Panc1 (cell line): ENCODE data around the gene FAM89A. TPM values are rescaled to one million over a fixed set of nuclear protein-coding genes. Genes with fewer than 3 reads are reported as not detected.

ENCODE experiments used
- ATAC-seq: fragments of 200-7000 bp; cut with Tn5 transposase; 2 replicates; pipeline ENCODE4 v1.9.1; 2020; ENCODE audit warnings: mild to moderate bottlenecking, moderate library complexity
- BruUV-seq: library from RNA; stranded (reverse); fragments of 400-500 nt; replicated peaks from 2 replicates; lab custom pipeline; 2021; lab: Mats Ljungman, UMichigan
- CTCF ChIA-PET: fragments of 300-600 bp; sonication (Branson Sonifier 250); formaldehyde crosslinking; loops from one replicate; lab custom pipeline; 2022; ENCODE audit warnings: antibody characterized with exemption; lab: Charles Lee
- POLR2A ChIA-PET: fragments of 300-600 bp; sonication (Branson Sonifier 250); formaldehyde crosslinking; loops from one replicate; lab custom pipeline; 2022; ENCODE audit warnings: antibody characterized with exemption; lab: Charles Lee
- DNase-seq: peaks from one replicate; pipeline ENCODE4 v3.0.0-alpha.2; 2010; ENCODE audit warnings: low read depth, low spot score
- H3K27ac ChIP-seq: 2 replicates; pipeline ENCODE4 v1.5.1; 2011; ENCODE audit warnings: mild to moderate bottlenecking, low read length, inconsistent platforms
- H3K27me3 ChIP-seq: fragments of 200-500 bp; sonication (Bioruptor generic); 2 replicates; pipeline ENCODE4 v1.6.0; 2014; ENCODE audit warnings: low read length, inconsistent platforms; ENCODE audit not compliant: control insufficient read depth, insufficient read depth
- H3K36me3 ChIP-seq: fragments of 200-500 bp; sonication (Bioruptor generic); 2 replicates; pipeline ENCODE4 v1.5.1; 2014; ENCODE audit warnings: inconsistent platforms, mild to moderate bottlenecking, low read length, moderate library complexity; ENCODE audit not compliant: control insufficient read depth, insufficient read depth
- H3K4me1 ChIP-seq: 2 replicates; pipeline ENCODE4 v1.5.1; 2011; ENCODE audit warnings: inconsistent platforms, mild to moderate bottlenecking, low read length, moderate library complexity; ENCODE audit not compliant: control insufficient read depth, insufficient read depth
- H3K4me3 ChIP-seq, 2 experiments: 2 replicates each; pipeline ENCODE4 v1.5.1; 2011 to 2012; ENCODE audit warnings: low read depth in 2 of 2, low read length in 2 of 2, mild to moderate bottlenecking in 2 of 2, inconsistent platforms in 1 of 2, moderate library complexity in 1 of 2
- H3K9me3 ChIP-seq: fragments of 200-500 bp; sonication (Bioruptor generic); 2 replicates; pipeline ENCODE4 v1.5.1; 2014; ENCODE audit warnings: low read depth, mild to moderate bottlenecking, inconsistent platforms, low read length, moderate library complexity; ENCODE audit not compliant: control insufficient read depth, insufficient read depth
- CTCF ChIP-seq: fragments of 450-650 bp; IDR thresholded peaks from 2 replicates; pipeline ENCODE4 v1.5.1; 2017; ENCODE audit warnings: mild to moderate bottlenecking
- POLR2AphosphoS5 ChIP-seq: IDR thresholded peaks from 2 replicates; pipeline ENCODE4 v1.6.1; 2012; ENCODE audit warnings: mild to moderate bottlenecking, low read depth, low read length, moderate library complexity
- REST ChIP-seq, 2 experiments: IDR thresholded peaks; 2 replicates each; pipeline ENCODE4 v1.6.1; 2011 to 2012; ENCODE audit warnings: low read depth in 2 of 2, control low read depth in 1 of 2, low read length in 1 of 2, mild to moderate bottlenecking in 1 of 2, moderate library complexity in 1 of 2; ENCODE audit not compliant: insufficient read depth in 1 of 2
- SIN3A ChIP-seq: IDR thresholded peaks from 2 replicates; pipeline ENCODE4 v1.6.1; 2012; ENCODE audit warnings: low read depth, mild to moderate bottlenecking, low read length, moderate library complexity, borderline replicate concordance; ENCODE audit not compliant: insufficient read depth
- TCF7L2 ChIP-seq: IDR thresholded peaks from 2 replicates; pipeline ENCODE4 v1.6.1; 2011; ENCODE audit warnings: mild to moderate bottlenecking, low read depth, low read length, inconsistent platforms
- in situ Hi-C: cut with HindIII; loops from 2 replicates; pipeline ENCODE4 v1.10.0; 2016; ENCODE audit warnings: low sequenced_read_pairs, low pct_unique_long_range_greater_than_20kb
- intact Hi-C: fragments of 100-400 bp; cut with micrococcal nuclease; formaldehyde crosslinking; loops from one replicate; pipeline ENCODE4 v1.10.0; 2022; ENCODE audit not compliant: unreplicated experiment
- total RNA-seq: library from RNA; stranded (reverse); gene quantifications from one replicate; pipeline ENCODE4 v1.2.1, GENCODE V29; 2021; ENCODE audit not compliant: unreplicated experiment

FAM89A gene
- total RNA-seq, 1 experiment from 2014 or later, result 2.2 TPM

GRCh38 chr1:231072502-231073094 is 32.5 kb upstream of the FAM89A start:
- Histone ChIP-seq H3K4me3 (no peak overlapping the region), H3K27me3 (peaks cover 2% of the 10 kb centered on the region; the same call in 1 of the 2 replicates), H3K4me1 (no peaks in the 10 kb centered on the region), H3K27ac (no peak overlapping the region), H3K9me3 (no peaks in the 10 kb centered on the region), H3K36me3 (no peaks in the 10 kb centered on the region)
- intact Hi-C loops, result no loop called here
- DNase-seq (no peak), ATAC-seq (no peak)
- BruUV-seq, result no TSS peak
- ChIA-PET POLR2A (no interaction called here), CTCF (no interaction called here)
- in situ Hi-C loops, result no loop called here
- TF ChIP-seq REST (IDR thresholded peaks at IDR 0.05; ENCODE audit: insufficient read depth in 1 of 2, low read depth in 2 of 2, low read length in 1 of 2) (no peak), SIN3A (no peak), POLR2AphosphoS5 (no peak)

- no peaks in the 10 kb centered on the region; the same call in 1 of the 2 replicates for H3K27me3 ChIP-seq
- in situ Hi-C loops (no loop called here), intact Hi-C loops (no loop called here)
- no peak overlapping the region for H3K27ac ChIP-seq
- H3K36me3 ChIP-seq, result no peaks in the 10 kb centered on the region
- H3K4me3 ChIP-seq, result no peak overlapping the region
- TF ChIP-seq REST (IDR thresholded peaks at IDR 0.05; ENCODE audit: insufficient read depth in 1 of 2, low read depth in 2 of 2, low read length in 1 of 2), result no peak
- TF ChIP-seq CTCF, result no peak
- no peak for TF ChIP-seq TCF7L2
- no peak for TF ChIP-seq POLR2AphosphoS5
- no TSS peak for BruUV-seq
- ATAC-seq, result no peak
- CTCF ChIA-PET, result no interaction called here
- DNase-seq, result no peak
- POLR2A ChIA-PET, result no interaction called here
- H3K9me3 ChIP-seq, result no peaks in the 10 kb centered on the region
- H3K4me1 ChIP-seq, result no peaks in the 10 kb centered on the region
These were observed 32.0 kb upstream of the FAM89A start for GRCh38 chr1:231072041-231072440.
